ENCODE results near the gene CCDC179.

Gene CCDC179

DNA sequence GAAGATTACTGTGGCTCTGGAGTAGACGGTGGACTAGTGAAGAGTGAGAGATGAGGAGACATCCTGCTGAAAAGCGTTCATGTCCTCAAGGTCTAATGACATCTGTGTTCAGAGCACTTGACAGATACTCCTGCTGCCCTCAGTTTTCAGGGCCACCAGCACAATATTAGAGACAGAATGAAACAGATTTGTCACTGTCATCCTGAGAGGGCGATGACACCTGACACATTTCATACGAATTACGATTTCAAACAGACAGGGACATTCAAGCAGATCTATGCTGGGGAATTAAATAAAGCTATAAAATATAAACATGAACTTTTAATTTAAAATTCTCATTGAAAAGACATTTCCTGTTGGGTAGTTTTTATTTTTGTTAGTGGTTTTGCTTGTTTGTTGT, 59.8 kb downstream of the CCDC179 start:
- TF ChIP-seq, protein P1, sequence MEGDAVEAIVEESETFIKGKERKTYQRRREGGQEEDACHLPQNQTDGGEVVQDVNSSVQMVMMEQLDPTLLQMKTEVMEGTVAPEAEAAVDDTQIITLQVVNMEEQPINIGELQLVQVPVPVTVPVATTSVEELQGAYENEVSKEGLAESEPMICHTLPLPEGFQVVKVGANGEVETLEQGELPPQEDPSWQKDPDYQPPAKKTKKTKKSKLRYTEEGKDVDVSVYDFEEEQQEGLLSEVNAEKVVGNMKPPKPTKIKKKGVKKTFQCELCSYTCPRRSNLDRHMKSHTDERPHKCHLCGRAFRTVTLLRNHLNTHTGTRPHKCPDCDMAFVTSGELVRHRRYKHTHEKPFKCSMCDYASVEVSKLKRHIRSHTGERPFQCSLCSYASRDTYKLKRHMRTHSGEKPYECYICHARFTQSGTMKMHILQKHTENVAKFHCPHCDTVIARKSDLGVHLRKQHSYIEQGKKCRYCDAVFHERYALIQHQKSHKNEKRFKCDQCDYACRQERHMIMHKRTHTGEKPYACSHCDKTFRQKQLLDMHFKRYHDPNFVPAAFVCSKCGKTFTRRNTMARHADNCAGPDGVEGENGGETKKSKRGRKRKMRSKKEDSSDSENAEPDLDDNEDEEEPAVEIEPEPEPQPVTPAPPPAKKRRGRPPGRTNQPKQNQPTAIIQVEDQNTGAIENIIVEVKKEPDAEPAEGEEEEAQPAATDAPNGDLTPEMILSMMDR (IDR thresholded peaks at IDR 0.05): no peak
- Histone ChIP-seq H3K4me1 (no peaks in the 10 kb centered on the region), H3K27ac (no peak overlapping the region), H3K4me3 (no peak overlapping the region), H3K27me3 (no peaks in the 10 kb centered on the region), H3K36me3 (no peaks in the 10 kb centered on the region), H3K9me3 (no peaks in the 10 kb centered on the region)
- intact Hi-C loops (cut with DNase I; ENCODE audit: low total_unique reads): no loop called here
- no peak for DNase-seq

DNA sequence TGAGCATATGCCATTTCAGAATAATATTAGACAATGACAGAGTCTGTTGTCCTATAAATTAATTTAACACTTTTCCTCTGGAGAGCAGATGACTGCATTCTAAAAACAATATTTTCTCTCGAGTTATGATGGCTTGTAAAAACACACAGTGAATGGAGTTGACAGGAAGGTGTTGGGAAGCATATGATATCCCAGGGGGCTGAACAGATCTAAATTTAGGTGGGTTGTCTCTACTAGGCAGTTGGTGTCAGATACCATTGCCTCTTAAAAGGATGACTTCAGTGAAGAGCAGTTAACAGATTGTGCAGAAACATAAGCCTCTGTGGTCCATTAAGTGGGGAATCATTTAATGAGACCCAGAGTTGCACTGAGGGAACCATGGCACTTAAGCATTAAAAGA, 61.4 kb downstream of the CCDC179 start:
- no peak overlapping the region for H3K27ac ChIP-seq
- no peaks in the 10 kb centered on the region for H3K27me3 ChIP-seq
- no peaks in the 10 kb centered on the region for H3K9me3 ChIP-seq

DNA sequence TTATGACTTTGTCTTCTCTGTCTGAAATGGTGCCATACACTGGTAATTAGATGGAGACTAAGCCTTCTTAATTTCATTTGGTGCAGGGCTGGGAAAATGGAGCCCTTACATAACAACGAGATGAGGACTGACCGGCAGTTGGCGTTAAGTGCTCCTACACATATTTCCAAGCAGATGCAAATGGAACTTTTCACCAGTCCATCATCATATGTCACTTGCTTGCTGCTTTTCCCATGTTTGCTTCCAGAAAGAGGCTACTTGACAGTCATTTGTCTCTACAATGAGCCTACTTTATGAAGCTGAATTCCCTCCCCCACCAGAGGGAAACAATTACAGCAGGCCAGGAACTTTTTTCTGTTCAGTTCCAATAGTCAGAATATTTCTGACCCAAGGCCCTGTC, 63.2 kb downstream of the CCDC179 start:
- Histone ChIP-seq H3K9me3 (no peaks in the 10 kb centered on the region), H3K4me3 (no peak overlapping the region), H3K27ac (no peak overlapping the region), H3K36me3 (no peaks in the 10 kb centered on the region), H3K4me1 (no peaks in the 10 kb centered on the region), H3K27me3 (no peaks in the 10 kb centered on the region)
- intact Hi-C loops (cut with DNase I; ENCODE audit: low total_unique reads): no loop called here
- TF ChIP-seq, protein P1 (IDR thresholded peaks at IDR 0.05): no peak
- DNase-seq: no peak

More for the DNA sequence above, 61.4 kb downstream of the CCDC179 start:
- TF ChIP-seq, protein P1 (IDR thresholded peaks at IDR 0.05): no peak
- DNase-seq: no peak
- H3K4me1 ChIP-seq: no peaks in the 10 kb centered on the region
- H3K4me3 ChIP-seq: no peak overlapping the region
- no peaks in the 10 kb centered on the region for H3K36me3 ChIP-seq
- intact Hi-C loops (cut with DNase I; ENCODE audit: low total_unique reads): no loop called here

Data from tibial artery (tissue), 4 donors.